Neural cell (in vitro differentiated cells): Measurements from ENCODE around the gene DHX15.

Experiments used
- EP300 ChIP-seq: fragments of 450-650 bp; conservative IDR thresholded peaks from 2 replicates; pipeline ENCODE4 v1.6.1; 2014; ENCODE audit warnings: antibody characterized with exemption, mild to moderate bottlenecking, moderate library complexity; ENCODE audit not compliant: poor library complexity, severe bottlenecking
- EZH2 ChIP-seq: fragments of 200-600, 300-800 bp; shearing (Covaris generic), sonication (generic); IDR thresholded peaks from 2 replicates; pipeline ENCODE4 v1.6.1; 2014; ENCODE audit warnings: antibody characterized with exemption, low read length, borderline replicate concordance, mild to moderate bottlenecking; ENCODE audit not compliant: insufficient read depth, poor library complexity, severe bottlenecking
- MXI1 ChIP-seq: fragments of 450-650 bp; conservative IDR thresholded peaks from 2 replicates; pipeline ENCODE4 v1.6.1; 2014; ENCODE audit warnings: antibody characterized with exemption, mild to moderate bottlenecking; ENCODE audit not compliant: poor library complexity, severe bottlenecking
- POLR2AphosphoS5 ChIP-seq: IDR thresholded peaks from 2 replicates; pipeline ENCODE4 v1.6.1; 2012
- RAD21 ChIP-seq: fragments of 450-650 bp; conservative IDR thresholded peaks from 2 replicates; pipeline ENCODE4 v1.6.1; 2014; ENCODE audit warnings: antibody characterized with exemption, mild to moderate bottlenecking, moderate library complexity
- SMC3 ChIP-seq: fragments of 450-650 bp; conservative IDR thresholded peaks from 2 replicates; pipeline ENCODE4 v1.6.1; 2014; ENCODE audit warnings: antibody characterized with exemption, mild to moderate bottlenecking, moderate library complexity; ENCODE audit not compliant: poor library complexity
- TF ChIP-seq, protein P1 (sequence below): fragments of 450-650 bp; IDR thresholded peaks from 2 replicates; pipeline ENCODE4 v1.5.1; 2014; ENCODE audit warnings: antibody characterized with exemption, mild to moderate bottlenecking, moderate library complexity; ENCODE audit not compliant: poor library complexity, severe bottlenecking
- TF ChIP-seq, protein P2 (sequence below): IDR thresholded peaks from 2 replicates; pipeline ENCODE4 v1.6.1; 2012; ENCODE audit warnings: borderline replicate concordance

DNA sequence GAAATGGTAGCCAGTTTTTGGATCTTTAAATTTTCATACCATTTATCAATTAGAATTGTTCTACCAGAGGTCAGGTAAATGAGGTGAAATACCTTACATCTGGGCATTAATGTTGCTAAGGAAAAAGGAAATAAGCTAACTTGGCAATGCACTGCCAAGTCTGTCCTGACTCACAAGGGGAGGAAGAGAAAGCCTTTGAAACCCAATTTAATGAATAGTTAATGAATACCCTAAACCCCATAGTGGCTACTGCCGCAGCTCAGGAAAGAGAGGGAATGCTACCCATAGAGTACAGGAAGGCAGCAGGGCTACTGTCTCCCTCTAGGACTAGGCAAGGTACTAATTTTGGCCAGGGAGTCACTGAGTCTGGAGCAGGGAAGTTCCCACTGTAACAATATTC lies 16.8 kb upstream of the DHX15 start:
- TF ChIP-seq POLR2AphosphoS5 (no peak), RAD21 (no peak), SMC3 (no peak), EZH2 (no peak), EP300 (no peak), MXI1 (no peak)
- TF ChIP-seq, protein P1, sequence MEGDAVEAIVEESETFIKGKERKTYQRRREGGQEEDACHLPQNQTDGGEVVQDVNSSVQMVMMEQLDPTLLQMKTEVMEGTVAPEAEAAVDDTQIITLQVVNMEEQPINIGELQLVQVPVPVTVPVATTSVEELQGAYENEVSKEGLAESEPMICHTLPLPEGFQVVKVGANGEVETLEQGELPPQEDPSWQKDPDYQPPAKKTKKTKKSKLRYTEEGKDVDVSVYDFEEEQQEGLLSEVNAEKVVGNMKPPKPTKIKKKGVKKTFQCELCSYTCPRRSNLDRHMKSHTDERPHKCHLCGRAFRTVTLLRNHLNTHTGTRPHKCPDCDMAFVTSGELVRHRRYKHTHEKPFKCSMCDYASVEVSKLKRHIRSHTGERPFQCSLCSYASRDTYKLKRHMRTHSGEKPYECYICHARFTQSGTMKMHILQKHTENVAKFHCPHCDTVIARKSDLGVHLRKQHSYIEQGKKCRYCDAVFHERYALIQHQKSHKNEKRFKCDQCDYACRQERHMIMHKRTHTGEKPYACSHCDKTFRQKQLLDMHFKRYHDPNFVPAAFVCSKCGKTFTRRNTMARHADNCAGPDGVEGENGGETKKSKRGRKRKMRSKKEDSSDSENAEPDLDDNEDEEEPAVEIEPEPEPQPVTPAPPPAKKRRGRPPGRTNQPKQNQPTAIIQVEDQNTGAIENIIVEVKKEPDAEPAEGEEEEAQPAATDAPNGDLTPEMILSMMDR = no peak
- TF ChIP-seq, protein P2, sequence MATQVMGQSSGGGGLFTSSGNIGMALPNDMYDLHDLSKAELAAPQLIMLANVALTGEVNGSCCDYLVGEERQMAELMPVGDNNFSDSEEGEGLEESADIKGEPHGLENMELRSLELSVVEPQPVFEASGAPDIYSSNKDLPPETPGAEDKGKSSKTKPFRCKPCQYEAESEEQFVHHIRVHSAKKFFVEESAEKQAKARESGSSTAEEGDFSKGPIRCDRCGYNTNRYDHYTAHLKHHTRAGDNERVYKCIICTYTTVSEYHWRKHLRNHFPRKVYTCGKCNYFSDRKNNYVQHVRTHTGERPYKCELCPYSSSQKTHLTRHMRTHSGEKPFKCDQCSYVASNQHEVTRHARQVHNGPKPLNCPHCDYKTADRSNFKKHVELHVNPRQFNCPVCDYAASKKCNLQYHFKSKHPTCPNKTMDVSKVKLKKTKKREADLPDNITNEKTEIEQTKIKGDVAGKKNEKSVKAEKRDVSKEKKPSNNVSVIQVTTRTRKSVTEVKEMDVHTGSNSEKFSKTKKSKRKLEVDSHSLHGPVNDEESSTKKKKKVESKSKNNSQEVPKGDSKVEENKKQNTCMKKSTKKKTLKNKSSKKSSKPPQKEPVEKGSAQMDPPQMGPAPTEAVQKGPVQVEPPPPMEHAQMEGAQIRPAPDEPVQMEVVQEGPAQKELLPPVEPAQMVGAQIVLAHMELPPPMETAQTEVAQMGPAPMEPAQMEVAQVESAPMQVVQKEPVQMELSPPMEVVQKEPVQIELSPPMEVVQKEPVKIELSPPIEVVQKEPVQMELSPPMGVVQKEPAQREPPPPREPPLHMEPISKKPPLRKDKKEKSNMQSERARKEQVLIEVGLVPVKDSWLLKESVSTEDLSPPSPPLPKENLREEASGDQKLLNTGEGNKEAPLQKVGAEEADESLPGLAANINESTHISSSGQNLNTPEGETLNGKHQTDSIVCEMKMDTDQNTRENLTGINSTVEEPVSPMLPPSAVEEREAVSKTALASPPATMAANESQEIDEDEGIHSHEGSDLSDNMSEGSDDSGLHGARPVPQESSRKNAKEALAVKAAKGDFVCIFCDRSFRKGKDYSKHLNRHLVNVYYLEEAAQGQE = no peak
